Panc1 (cell line): ENCODE measurements around the gene USP53.
"Not testable (repeated sequence)": the region's sequence is repeated elsewhere in the genome, so short reads cannot be mapped to it uniquely, and the experiment has no call there.

ENCODE experiments used
- POLR2AphosphoS5 ChIP-seq: IDR thresholded peaks from 2 replicates; pipeline ENCODE4 v1.6.1; 2012; ENCODE audit warnings: mild to moderate bottlenecking, low read depth, low read length, moderate library complexity
- SIN3A ChIP-seq: IDR thresholded peaks from 2 replicates; pipeline ENCODE4 v1.6.1; 2012; ENCODE audit warnings: low read depth, mild to moderate bottlenecking, low read length, moderate library complexity, borderline replicate concordance; ENCODE audit not compliant: insufficient read depth
- TCF7L2 ChIP-seq: IDR thresholded peaks from 2 replicates; pipeline ENCODE4 v1.6.1; 2011; ENCODE audit warnings: mild to moderate bottlenecking, low read depth, low read length, inconsistent platforms
- TF ChIP-seq, protein P1 (sequence below): fragments of 450-650 bp; IDR thresholded peaks from 2 replicates; pipeline ENCODE4 v1.5.1; 2017; ENCODE audit warnings: mild to moderate bottlenecking
- TF ChIP-seq, protein P2 (sequence below), 2 experiments: IDR thresholded peaks; 2 replicates each; pipeline ENCODE4 v1.6.1; 2011 to 2012; ENCODE audit warnings: low read depth in 2 of 2, control low read depth in 1 of 2, low read length in 1 of 2, mild to moderate bottlenecking in 1 of 2, moderate library complexity in 1 of 2; ENCODE audit not compliant: insufficient read depth in 1 of 2

DNA sequence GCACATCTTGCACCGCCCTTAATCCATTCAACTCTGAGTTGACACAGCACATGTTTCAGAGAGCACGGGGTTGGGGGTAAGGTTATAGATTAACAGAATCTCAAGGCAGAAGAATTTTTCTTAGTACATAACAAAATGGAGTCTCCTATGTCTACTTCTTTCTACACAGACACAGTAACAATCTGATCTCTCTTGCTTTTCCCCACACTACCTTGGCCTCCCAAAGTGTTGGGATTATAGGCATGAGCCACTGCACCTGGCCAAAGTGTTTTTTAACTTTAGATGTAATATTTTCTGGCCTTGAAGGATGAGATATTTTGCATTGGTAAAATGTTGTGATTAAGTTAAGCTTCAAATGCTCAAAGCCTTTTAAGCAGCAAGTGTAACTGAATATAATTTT lies 130.8 kb downstream of the USP53 start:
- TF ChIP-seq, protein P1, sequence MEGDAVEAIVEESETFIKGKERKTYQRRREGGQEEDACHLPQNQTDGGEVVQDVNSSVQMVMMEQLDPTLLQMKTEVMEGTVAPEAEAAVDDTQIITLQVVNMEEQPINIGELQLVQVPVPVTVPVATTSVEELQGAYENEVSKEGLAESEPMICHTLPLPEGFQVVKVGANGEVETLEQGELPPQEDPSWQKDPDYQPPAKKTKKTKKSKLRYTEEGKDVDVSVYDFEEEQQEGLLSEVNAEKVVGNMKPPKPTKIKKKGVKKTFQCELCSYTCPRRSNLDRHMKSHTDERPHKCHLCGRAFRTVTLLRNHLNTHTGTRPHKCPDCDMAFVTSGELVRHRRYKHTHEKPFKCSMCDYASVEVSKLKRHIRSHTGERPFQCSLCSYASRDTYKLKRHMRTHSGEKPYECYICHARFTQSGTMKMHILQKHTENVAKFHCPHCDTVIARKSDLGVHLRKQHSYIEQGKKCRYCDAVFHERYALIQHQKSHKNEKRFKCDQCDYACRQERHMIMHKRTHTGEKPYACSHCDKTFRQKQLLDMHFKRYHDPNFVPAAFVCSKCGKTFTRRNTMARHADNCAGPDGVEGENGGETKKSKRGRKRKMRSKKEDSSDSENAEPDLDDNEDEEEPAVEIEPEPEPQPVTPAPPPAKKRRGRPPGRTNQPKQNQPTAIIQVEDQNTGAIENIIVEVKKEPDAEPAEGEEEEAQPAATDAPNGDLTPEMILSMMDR, result not testable (repeated sequence)
- not testable (repeated sequence) for TF ChIP-seq POLR2AphosphoS5, SIN3A, TCF7L2
- TF ChIP-seq, protein P2, sequence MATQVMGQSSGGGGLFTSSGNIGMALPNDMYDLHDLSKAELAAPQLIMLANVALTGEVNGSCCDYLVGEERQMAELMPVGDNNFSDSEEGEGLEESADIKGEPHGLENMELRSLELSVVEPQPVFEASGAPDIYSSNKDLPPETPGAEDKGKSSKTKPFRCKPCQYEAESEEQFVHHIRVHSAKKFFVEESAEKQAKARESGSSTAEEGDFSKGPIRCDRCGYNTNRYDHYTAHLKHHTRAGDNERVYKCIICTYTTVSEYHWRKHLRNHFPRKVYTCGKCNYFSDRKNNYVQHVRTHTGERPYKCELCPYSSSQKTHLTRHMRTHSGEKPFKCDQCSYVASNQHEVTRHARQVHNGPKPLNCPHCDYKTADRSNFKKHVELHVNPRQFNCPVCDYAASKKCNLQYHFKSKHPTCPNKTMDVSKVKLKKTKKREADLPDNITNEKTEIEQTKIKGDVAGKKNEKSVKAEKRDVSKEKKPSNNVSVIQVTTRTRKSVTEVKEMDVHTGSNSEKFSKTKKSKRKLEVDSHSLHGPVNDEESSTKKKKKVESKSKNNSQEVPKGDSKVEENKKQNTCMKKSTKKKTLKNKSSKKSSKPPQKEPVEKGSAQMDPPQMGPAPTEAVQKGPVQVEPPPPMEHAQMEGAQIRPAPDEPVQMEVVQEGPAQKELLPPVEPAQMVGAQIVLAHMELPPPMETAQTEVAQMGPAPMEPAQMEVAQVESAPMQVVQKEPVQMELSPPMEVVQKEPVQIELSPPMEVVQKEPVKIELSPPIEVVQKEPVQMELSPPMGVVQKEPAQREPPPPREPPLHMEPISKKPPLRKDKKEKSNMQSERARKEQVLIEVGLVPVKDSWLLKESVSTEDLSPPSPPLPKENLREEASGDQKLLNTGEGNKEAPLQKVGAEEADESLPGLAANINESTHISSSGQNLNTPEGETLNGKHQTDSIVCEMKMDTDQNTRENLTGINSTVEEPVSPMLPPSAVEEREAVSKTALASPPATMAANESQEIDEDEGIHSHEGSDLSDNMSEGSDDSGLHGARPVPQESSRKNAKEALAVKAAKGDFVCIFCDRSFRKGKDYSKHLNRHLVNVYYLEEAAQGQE (IDR thresholded peaks at IDR 0.05; ENCODE audit: insufficient read depth in 1 of 2, low read depth in 2 of 2, low read length in 1 of 2), result not testable (repeated sequence)
